Activated CD4-positive, alpha-beta T cell treated with anti-CD3 and anti-CD28 coated beads, Interleukin-2, amount 10 ng/mL, durations not matched to agents 24 days and 14 days (primary cell): ENCODE data around the gene DUS2. TPM values are rescaled to one million over a fixed set of nuclear protein-coding genes. Genes with fewer than 3 reads are reported as not detected.
A peak's percentile ranks its signal among the peaks of the same experiment; 100 is the strongest.
"Not testable (repeated sequence)": the region's sequence is repeated elsewhere in the genome, so short reads cannot be mapped to it uniquely, and the experiment has no call there.

Experiments
- DNase-seq: peaks from one replicate; pipeline ENCODE4 v3.0.0; 2022
- H3K27ac Mint-ChIP-seq: one replicate; pipeline ENCODE4 v1.8.0; 2022; ENCODE audit warnings: mild to moderate bottlenecking, mixed read lengths
- H3K27me3 Mint-ChIP-seq: one replicate; pipeline ENCODE4 v1.8.0; 2022; ENCODE audit warnings: mixed read lengths
- H3K36me3 Mint-ChIP-seq: one replicate; pipeline ENCODE4 v1.8.0; 2022; ENCODE audit warnings: low read depth, mild to moderate bottlenecking, mixed read lengths
- H3K4me1 Mint-ChIP-seq: one replicate; pipeline ENCODE4 v1.8.0; 2021; ENCODE audit warnings: mixed read lengths
- H3K4me3 Mint-ChIP-seq: one replicate; pipeline ENCODE4 v1.8.0; 2022; ENCODE audit warnings: mild to moderate bottlenecking, moderate library complexity, mixed read lengths
- H3K9me3 Mint-ChIP-seq: one replicate; pipeline ENCODE4 v1.8.0; 2021; ENCODE audit warnings: mixed read lengths
- intact Hi-C: fragments of 100-400 bp; cut with micrococcal nuclease; formaldehyde crosslinking; loops from one replicate; pipeline ENCODE4 v1.15.1; 2023
- total RNA-seq: library from RNA; stranded (reverse); gene quantifications from 2 replicates; pipeline ENCODE4 v1.2.3, GENCODE V29; 2022

The DUS2 gene
- total RNA-seq, 1 donor from 2014 or later = 42.6 TPM

GRCh38 chr16:67992661-67993206, 30.4 kb upstream of the DUS2 start:
- H3K27ac Mint-ChIP-seq = peak overlapping the region; percentile 76
- H3K4me1 Mint-ChIP-seq = peaks cover 31% of the 10 kb centered on the region
- H3K9me3 Mint-ChIP-seq = no peaks in the 10 kb centered on the region
- no peaks in the 10 kb centered on the region for H3K36me3 Mint-ChIP-seq
- DNase-seq = no peak
- no peaks in the 10 kb centered on the region for H3K27me3 Mint-ChIP-seq
- peak overlapping the region; percentile 34 for H3K4me3 Mint-ChIP-seq
- intact Hi-C loops = loop anchor here (1.0 to 2.0 kb wide), 3 partner anchors 30 to 72 kb away; partner anchors contain the start of genes DDX28 and DUS2

GRCh38 chr16:67993207-67994039, 29.7 kb upstream of the DUS2 start:
- H3K27me3 Mint-ChIP-seq = no peaks in the 10 kb centered on the region
- peak overlapping the region; percentile 86 for H3K4me3 Mint-ChIP-seq
- H3K4me1 Mint-ChIP-seq = peaks cover 29% of the 10 kb centered on the region
- DNase-seq = peak; percentile 95
- H3K36me3 Mint-ChIP-seq = no peaks in the 10 kb centered on the region
- intact Hi-C loops = loop anchor here (1.0 to 2.0 kb wide), 3 partner anchors 29 to 71 kb away; partner anchors contain the start of genes DDX28 and DUS2
- peak overlapping the region; percentile 96 for H3K27ac Mint-ChIP-seq
- H3K9me3 Mint-ChIP-seq = no peaks in the 10 kb centered on the region

- peak overlapping the region; percentile 86 for H3K4me3 Mint-ChIP-seq
- peak; percentile 70 for DNase-seq
- peaks cover 33% of the 10 kb centered on the region for H3K4me1 Mint-ChIP-seq
- H3K27ac Mint-ChIP-seq = peak overlapping the region; percentile 96
- intact Hi-C loops, H3K36me3 Mint-ChIP-seq, H3K27me3 Mint-ChIP-seq, H3K9me3 Mint-ChIP-seq: not testable (repeated sequence)
These were observed 29.1 kb upstream of the DUS2 start for GRCh38 chr16:67994040-67994408.

GRCh38 chr16:67995423-67995822, 27.7 kb upstream of the DUS2 start:
- no peaks in the 10 kb centered on the region for H3K9me3 Mint-ChIP-seq
- intact Hi-C loops = loop anchor here (5.0 kb wide), 1 partner anchor 232 kb away; no protein-coding TSS in a partner anchor
- no peak for DNase-seq
- H3K27ac Mint-ChIP-seq = peak overlapping the region; percentile 78
- no peaks in the 10 kb centered on the region for H3K36me3 Mint-ChIP-seq
- peaks cover 47% of the 10 kb centered on the region for H3K4me1 Mint-ChIP-seq
- H3K27me3 Mint-ChIP-seq = no peaks in the 10 kb centered on the region
- no peak overlapping the region for H3K4me3 Mint-ChIP-seq

GRCh38 chr16:67996666-67997065, 26.4 kb upstream of the DUS2 start:
- Mint-ChIP-seq H3K9me3 (no peaks in the 10 kb centered on the region), H3K27me3 (no peaks in the 10 kb centered on the region), H3K4me1 (peaks cover 49% of the 10 kb centered on the region), H3K36me3 (no peaks in the 10 kb centered on the region), H3K27ac (no peak overlapping the region), H3K4me3 (no peak overlapping the region)
- no peak for DNase-seq
- intact Hi-C loops = loop anchor here (5.0 kb wide), 1 partner anchor 231 kb away; no protein-coding TSS in a partner anchor

- H3K9me3 Mint-ChIP-seq, H3K27me3 Mint-ChIP-seq, H3K4me3 Mint-ChIP-seq, H3K36me3 Mint-ChIP-seq, DNase-seq: not testable (repeated sequence)
- intact Hi-C loops = loop anchor here (5.0 kb wide), 1 partner anchor 229 kb away; no protein-coding TSS in a partner anchor
- Mint-ChIP-seq H3K27ac (peak overlapping the region; percentile 84), H3K4me1 (peaks cover 46% of the 10 kb centered on the region)
These were observed 24.8 kb upstream of the DUS2 start for GRCh38 chr16:67998231-67998778.

- H3K9me3 Mint-ChIP-seq, H3K27me3 Mint-ChIP-seq, H3K36me3 Mint-ChIP-seq: not testable (repeated sequence)
- Mint-ChIP-seq H3K27ac (peak within 1 kb of the TSS; percentile 84), H3K4me1 (peaks cover 40% of the 10 kb centered on the region), H3K4me3 (peak within 1 kb of the TSS; percentile 80)
- DNase-seq = peak; percentile 84
- intact Hi-C loops = loop anchor here (5.0 kb wide), 1 partner anchor 228 kb away; no protein-coding TSS in a partner anchor
These were observed 24.1 kb upstream of the DUS2 start, which contains the start of gene DPEP2 for GRCh38 chr16:67998779-67999688. DPEP2 (minus strand) TSS chr16:67999484; CDS start chr16:67993212, 6,272 bp downstream.

- Mint-ChIP-seq H3K9me3 (no peaks in the 10 kb centered on the region), H3K4me3 (peak overlapping the region; percentile 80), H3K4me1 (peaks cover 37% of the 10 kb centered on the region), H3K36me3 (no peaks in the 10 kb centered on the region), H3K27ac (peak overlapping the region; percentile 84), H3K27me3 (no peaks in the 10 kb centered on the region)
- intact Hi-C loops = loop anchor here (5.0 kb wide), 1 partner anchor 227 kb away; no protein-coding TSS in a partner anchor
- peak; percentile 68 for DNase-seq
These were observed 23.1 kb upstream of the DUS2 start for GRCh38 chr16:67999985-68000384.

GRCh38 chr16:68000450-68000849, 22.6 kb upstream of the DUS2 start:
- no peaks in the 10 kb centered on the region for H3K27me3 Mint-ChIP-seq
- peak overlapping the region; percentile 80 for H3K4me3 Mint-ChIP-seq
- H3K36me3 Mint-ChIP-seq = no peaks in the 10 kb centered on the region
- peak overlapping the region; percentile 84 for H3K27ac Mint-ChIP-seq
- H3K9me3 Mint-ChIP-seq = no peaks in the 10 kb centered on the region
- peaks cover 34% of the 10 kb centered on the region for H3K4me1 Mint-ChIP-seq
- DNase-seq = no peak
- intact Hi-C loops = no loop called here

GRCh38 chr16:68003031-68003430, 20.1 kb upstream of the DUS2 start:
- no peaks in the 10 kb centered on the region for H3K27me3 Mint-ChIP-seq
- intact Hi-C loops = no loop called here
- no peaks in the 10 kb centered on the region for H3K9me3 Mint-ChIP-seq
- peaks cover 34% of the 10 kb centered on the region for H3K4me1 Mint-ChIP-seq
- H3K36me3 Mint-ChIP-seq = no peaks in the 10 kb centered on the region
- DNase-seq = no peak
- H3K4me3 Mint-ChIP-seq = no peak overlapping the region
- no peak overlapping the region for H3K27ac Mint-ChIP-seq

GRCh38 chr16:68005211-68005610, 17.9 kb upstream of the DUS2 start:
- no peaks in the 10 kb centered on the region for H3K36me3 Mint-ChIP-seq
- H3K9me3 Mint-ChIP-seq = no peaks in the 10 kb centered on the region
- H3K27me3 Mint-ChIP-seq = no peaks in the 10 kb centered on the region
- H3K4me3 Mint-ChIP-seq = no peak overlapping the region
- H3K27ac Mint-ChIP-seq = peak overlapping the region; percentile 92
- intact Hi-C loops = no loop called here
- H3K4me1 Mint-ChIP-seq = peaks cover 19% of the 10 kb centered on the region
- DNase-seq = no peak

GRCh38 chr16:68005786-68006286, 17.2 kb upstream of the DUS2 start:
- DNase-seq = peak; percentile 84
- Mint-ChIP-seq H3K4me3 (peak overlapping the region; percentile 25), H3K4me1 (peaks cover 15% of the 10 kb centered on the region), H3K27ac (peak overlapping the region; percentile 92), H3K9me3 (no peaks in the 10 kb centered on the region), H3K36me3 (no peaks in the 10 kb centered on the region), H3K27me3 (no peaks in the 10 kb centered on the region)
- intact Hi-C loops = no loop called here

- H3K9me3 Mint-ChIP-seq = no peaks in the 10 kb centered on the region
- DNase-seq = no peak
- H3K4me3 Mint-ChIP-seq = no peak overlapping the region
- H3K27me3 Mint-ChIP-seq = no peaks in the 10 kb centered on the region
- no peaks in the 10 kb centered on the region for H3K36me3 Mint-ChIP-seq
- H3K4me1 Mint-ChIP-seq = peaks cover 21% of the 10 kb centered on the region
- no peak overlapping the region for H3K27ac Mint-ChIP-seq
- intact Hi-C loops = no loop called here
These were observed 13.8 kb upstream of the DUS2 start for GRCh38 chr16:68009157-68009735.
